ENCODE results near the gene FCRL1.

FCRL1 gene

DNA sequence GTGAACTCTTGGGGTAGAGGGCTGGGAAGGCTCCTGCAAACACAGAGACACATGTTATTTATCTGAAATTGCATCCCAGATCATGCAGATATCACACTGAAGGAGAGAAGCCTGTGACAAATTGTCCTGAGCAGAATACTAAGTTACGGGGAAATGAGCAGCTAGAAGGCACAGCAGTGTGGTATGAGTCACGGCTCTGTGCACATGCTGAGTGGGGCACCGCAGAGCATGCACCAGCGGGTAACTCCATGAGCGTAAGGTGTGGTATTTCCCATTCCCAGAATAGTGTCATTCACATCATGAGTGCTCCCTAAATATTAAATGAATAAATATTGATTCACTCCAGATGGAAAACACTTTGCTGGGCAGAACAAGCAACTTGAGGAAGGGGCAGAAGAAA is 21.7 kb downstream of the FCRL1 start:
- WGBS = 81% methylated on average over 5 of the region's 5 CpGs
- H3K4me1 ChIP-seq (ENCODE audit: insufficient read depth, low read length) = no peaks in the 10 kb centered on the region
- H3K9ac ChIP-seq (ENCODE audit: low read depth, low read length) = no peak overlapping the region
- no peaks in the 10 kb centered on the region for H3K27me3 ChIP-seq (ENCODE audit: insufficient read depth, low read length)
- H3K27ac ChIP-seq (ENCODE audit: low read depth, low read length) = no peak overlapping the region
- H3K9me3 ChIP-seq (ENCODE audit: insufficient read depth, low read depth, low read length) = peaks cover 11% of the 10 kb centered on the region
- no peak overlapping the region for H3K4me3 ChIP-seq (ENCODE audit: low read length)
- H3K36me3 ChIP-seq (ENCODE audit: insufficient read depth, low read length) = no peaks in the 10 kb centered on the region

DNA sequence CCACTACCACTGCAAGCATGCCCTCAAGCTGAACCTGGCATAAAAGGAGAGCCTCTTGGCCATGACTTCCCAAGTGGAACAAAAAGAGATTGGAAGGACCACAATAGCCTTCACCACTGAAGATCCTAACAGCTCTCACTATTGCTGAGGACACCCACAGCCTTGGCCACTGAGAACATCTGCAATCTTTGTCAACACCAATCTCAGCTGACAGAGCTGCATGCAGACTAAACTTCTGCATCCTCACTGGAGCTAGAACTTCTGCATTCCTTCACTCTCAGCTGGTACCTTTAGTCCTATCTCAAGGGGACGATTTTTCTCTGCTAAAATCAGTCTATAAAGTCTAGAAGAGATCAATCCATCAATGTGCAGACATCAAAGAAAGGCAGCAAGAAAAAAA is 34.7 kb downstream of the FCRL1 start:
- no peak overlapping the region for H3K9ac ChIP-seq (ENCODE audit: low read depth, low read length)
- no peaks in the 10 kb centered on the region for H3K4me1 ChIP-seq (ENCODE audit: insufficient read depth, low read length)
- WGBS = 57% methylated on average over 1 of the region's 1 CpG
- H3K36me3 ChIP-seq (ENCODE audit: insufficient read depth, low read length) = no peaks in the 10 kb centered on the region
- H3K4me3 ChIP-seq (ENCODE audit: low read length) = no peak overlapping the region
- H3K27ac ChIP-seq (ENCODE audit: low read depth, low read length) = no peak overlapping the region
- H3K9me3 ChIP-seq (ENCODE audit: insufficient read depth, low read depth, low read length) = no peaks in the 10 kb centered on the region
- no peaks in the 10 kb centered on the region for H3K27me3 ChIP-seq (ENCODE audit: insufficient read depth, low read length)

- Histone ChIP-seq H3K36me3 (ENCODE audit: insufficient read depth, low read length) (no peaks in the 10 kb centered on the region), H3K9me3 (ENCODE audit: insufficient read depth, low read depth, low read length) (no peaks in the 10 kb centered on the region), H3K27ac (ENCODE audit: low read depth, low read length) (no peak overlapping the region), H3K4me1 (ENCODE audit: insufficient read depth, low read length) (no peaks in the 10 kb centered on the region), H3K27me3 (ENCODE audit: insufficient read depth, low read length) (no peaks in the 10 kb centered on the region), H3K4me3 (ENCODE audit: low read length) (no peak overlapping the region), H3K9ac (ENCODE audit: low read depth, low read length) (no peak overlapping the region)
- 91% methylated on average over 3 of the region's 3 CpGs for WGBS
Measured at GRCh38 chr1:157784801-157785200, 35.1 kb downstream of the FCRL1 start.

DNA sequence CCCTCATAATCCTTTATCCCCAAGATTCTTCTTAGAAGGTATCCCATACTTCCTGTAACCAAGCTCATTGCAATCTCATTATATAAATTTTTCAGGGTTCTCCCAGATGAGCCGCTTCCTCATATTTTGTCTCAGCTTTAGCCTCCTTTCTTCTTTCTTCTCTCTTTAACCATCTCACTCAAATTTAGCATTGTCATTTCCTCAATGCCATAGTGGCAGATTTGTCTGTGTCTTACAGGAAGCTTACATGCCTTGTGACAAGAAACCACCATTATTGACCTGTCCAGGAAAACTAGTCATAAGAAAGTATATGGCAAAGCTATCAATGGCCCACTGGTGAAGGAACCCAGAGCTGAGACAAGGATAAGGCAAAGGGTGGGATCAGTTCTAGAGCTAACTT is 37.0 kb downstream of the FCRL1 start:
- H3K9me3 ChIP-seq (ENCODE audit: insufficient read depth, low read depth, low read length) = no peaks in the 10 kb centered on the region
- no peaks in the 10 kb centered on the region for H3K4me1 ChIP-seq (ENCODE audit: insufficient read depth, low read length)
- no peaks in the 10 kb centered on the region for H3K27me3 ChIP-seq (ENCODE audit: insufficient read depth, low read length)
- WGBS = 89% methylated on average over 1 of the region's 1 CpG
- no peak overlapping the region for H3K27ac ChIP-seq (ENCODE audit: low read depth, low read length)
- no peak overlapping the region for H3K4me3 ChIP-seq (ENCODE audit: low read length)
- H3K9ac ChIP-seq (ENCODE audit: low read depth, low read length) = no peak overlapping the region
- H3K36me3 ChIP-seq (ENCODE audit: insufficient read depth, low read length) = no peaks in the 10 kb centered on the region

GRCh38 chr1:157781048-157781447 is 38.9 kb downstream of the FCRL1 start:
- H3K4me1 ChIP-seq (ENCODE audit: insufficient read depth, low read length) = no peaks in the 10 kb centered on the region
- H3K36me3 ChIP-seq (ENCODE audit: insufficient read depth, low read length) = no peaks in the 10 kb centered on the region
- no peaks in the 10 kb centered on the region for H3K9me3 ChIP-seq (ENCODE audit: insufficient read depth, low read depth, low read length)
- H3K27me3 ChIP-seq (ENCODE audit: insufficient read depth, low read length) = no peaks in the 10 kb centered on the region
- no peak overlapping the region for H3K4me3 ChIP-seq (ENCODE audit: low read length)
- no peak overlapping the region for H3K27ac ChIP-seq (ENCODE audit: low read depth, low read length)
- no peak overlapping the region for H3K9ac ChIP-seq (ENCODE audit: low read depth, low read length)
- 94% methylated on average over 2 of the region's 2 CpGs for WGBS

- H3K9ac ChIP-seq (ENCODE audit: low read depth, low read length) = no peak within 1 kb of the TSS
- no peak within 1 kb of the TSS for H3K4me3 ChIP-seq (ENCODE audit: low read length)
- no peaks in the 10 kb centered on the region for H3K4me1 ChIP-seq (ENCODE audit: insufficient read depth, low read length)
- no peak within 1 kb of the TSS for H3K27ac ChIP-seq (ENCODE audit: low read depth, low read length)
- whole genome bisulfite sequencing = 91% methylated on average over 1 of the region's 1 CpG
- no peaks in the 10 kb centered on the region for H3K36me3 ChIP-seq (ENCODE audit: insufficient read depth, low read length)
- no peaks in the 10 kb centered on the region for H3K27me3 ChIP-seq (ENCODE audit: insufficient read depth, low read length)
- no peaks in the 10 kb centered on the region for H3K9me3 ChIP-seq (ENCODE audit: insufficient read depth, low read depth, low read length)
Measured at GRCh38 chr1:157776971-157777391, 42.9 kb downstream of the FCRL1 start, which contains the start of gene FCRL2. Gene FCRL2 (minus strand): TSS chr1:157777132. CDS start chr1:157777073, 59 bp downstream.

DNA sequence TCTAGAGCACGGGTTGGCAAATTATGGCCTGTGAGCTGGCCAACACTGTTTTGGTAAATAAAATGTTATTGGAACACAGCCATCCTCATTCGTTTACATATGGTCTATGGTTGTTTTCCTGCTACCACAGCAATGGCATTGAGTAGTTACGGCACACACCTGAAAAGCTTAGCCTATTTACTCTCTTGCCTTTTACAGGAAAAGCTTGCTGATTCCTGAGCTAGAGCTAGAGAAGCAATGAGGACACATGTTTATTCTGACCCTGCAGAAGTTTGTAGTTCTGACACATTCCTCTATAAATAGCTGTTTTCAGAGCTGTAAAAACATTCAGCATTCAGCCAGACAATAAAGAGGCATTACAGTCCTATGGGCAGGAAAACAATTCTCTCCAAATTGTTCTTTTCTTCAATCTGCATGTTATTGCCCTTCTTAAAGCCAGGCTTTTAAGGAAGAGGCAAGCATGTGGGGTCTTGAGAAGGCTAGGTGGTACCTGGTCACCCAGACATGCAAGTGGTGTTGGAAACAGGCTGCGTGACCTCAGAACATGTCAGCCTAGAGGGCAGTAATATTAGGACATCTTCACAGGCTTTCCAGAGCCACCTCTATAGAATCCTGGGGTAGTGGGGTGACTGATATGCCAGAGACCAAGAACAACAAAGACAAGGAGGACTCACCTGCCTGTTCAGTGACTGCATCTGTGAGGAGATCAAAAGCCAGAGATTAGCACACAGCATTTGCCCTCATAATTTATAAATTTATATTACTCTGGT is 44.6 kb downstream of the FCRL1 start:
- Histone ChIP-seq H3K27me3 (ENCODE audit: insufficient read depth, low read length) (no peaks in the 10 kb centered on the region), H3K4me1 (ENCODE audit: insufficient read depth, low read length) (no peaks in the 10 kb centered on the region), H3K27ac (ENCODE audit: low read depth, low read length) (no peak overlapping the region), H3K36me3 (ENCODE audit: insufficient read depth, low read length) (no peaks in the 10 kb centered on the region), H3K9ac (ENCODE audit: low read depth, low read length) (no peak overlapping the region), H3K4me3 (ENCODE audit: low read length) (no peak overlapping the region), H3K9me3 (ENCODE audit: insufficient read depth, low read depth, low read length) (no peaks in the 10 kb centered on the region)
- WGBS = 89% methylated on average over 4 of the region's 4 CpGs

- Histone ChIP-seq H3K9me3 (ENCODE audit: insufficient read depth, low read depth, low read length) (no peaks in the 10 kb centered on the region), H3K27me3 (ENCODE audit: insufficient read depth, low read length) (no peaks in the 10 kb centered on the region), H3K4me1 (ENCODE audit: insufficient read depth, low read length) (no peaks in the 10 kb centered on the region), H3K36me3 (ENCODE audit: insufficient read depth, low read length) (no peaks in the 10 kb centered on the region), H3K9ac (ENCODE audit: low read depth, low read length) (no peak overlapping the region), H3K4me3 (ENCODE audit: low read length) (no peak overlapping the region), H3K27ac (ENCODE audit: low read depth, low read length) (no peak overlapping the region)
- 86% methylated on average over 2 of the region's 2 CpGs for WGBS
Measured at GRCh38 chr1:157774412-157774811, 45.5 kb downstream of the FCRL1 start.

GRCh38 chr1:157773493-157774350 is 46.2 kb downstream of the FCRL1 start:
- Histone ChIP-seq H3K4me3 (ENCODE audit: low read length) (no peak overlapping the region), H3K9me3 (ENCODE audit: insufficient read depth, low read depth, low read length) (no peaks in the 10 kb centered on the region), H3K27ac (ENCODE audit: low read depth, low read length) (no peak overlapping the region), H3K27me3 (ENCODE audit: insufficient read depth, low read length) (no peaks in the 10 kb centered on the region), H3K36me3 (ENCODE audit: insufficient read depth, low read length) (no peaks in the 10 kb centered on the region), H3K9ac (ENCODE audit: low read depth, low read length) (no peak overlapping the region), H3K4me1 (ENCODE audit: insufficient read depth, low read length) (no peaks in the 10 kb centered on the region)
- 65% methylated on average over 1 of the region's 1 CpG for WGBS

GRCh38 chr1:157771661-157772425 is 48.1 kb downstream of the FCRL1 start:
- no peak overlapping the region for H3K9ac ChIP-seq (ENCODE audit: low read depth, low read length)
- H3K4me1 ChIP-seq (ENCODE audit: insufficient read depth, low read length) = no peaks in the 10 kb centered on the region
- H3K4me3 ChIP-seq (ENCODE audit: low read length) = no peak overlapping the region
- WGBS = 91% methylated on average over 7 of the region's 8 CpGs
- H3K9me3 ChIP-seq (ENCODE audit: insufficient read depth, low read depth, low read length) = no peaks in the 10 kb centered on the region
- no peak overlapping the region for H3K27ac ChIP-seq (ENCODE audit: low read depth, low read length)
- no peaks in the 10 kb centered on the region for H3K27me3 ChIP-seq (ENCODE audit: insufficient read depth, low read length)
- H3K36me3 ChIP-seq (ENCODE audit: insufficient read depth, low read length) = no peaks in the 10 kb centered on the region

Data from HUES64 (cell line).